Astrocyte (in vitro differentiated cells and primary cell): ENCODE results near the gene SLC25A26. TPM values are rescaled to one million over a fixed set of nuclear protein-coding genes. Genes with fewer than 3 reads are reported as not detected.

Experiments used
- DNase-seq: peaks from one replicate; pipeline ENCODE4 v3.0.0-alpha.2; 2010; ENCODE audit warnings: low read depth
- FAIRE-seq: peaks from 2 replicates; lab custom pipeline; 2011; peaks lifted over from hg19 to GRCh38; lab: Jason Lieb, UNC
- H2AFZ ChIP-seq: 2 replicates; pipeline ENCODE4 v1.6.0; 2012; ENCODE audit warnings: low read depth, low read length, inconsistent platforms
- H3K27ac ChIP-seq: 2 replicates; pipeline ENCODE4 v1.5.1; 2011; ENCODE audit warnings: low read depth, low read length, inconsistent platforms
- H3K27me3 ChIP-seq: 2 replicates; pipeline ENCODE4 v1.6.0; 2011; ENCODE audit warnings: low read length, inconsistent platforms; ENCODE audit not compliant: insufficient read depth
- H3K36me3 ChIP-seq: 2 replicates; pipeline ENCODE4 v1.5.1; 2011; ENCODE audit warnings: low read length, inconsistent platforms; ENCODE audit not compliant: insufficient read depth
- H3K4me1 ChIP-seq: 2 replicates; pipeline ENCODE4 v1.5.1; 2011; ENCODE audit warnings: low read length, inconsistent platforms; ENCODE audit not compliant: insufficient read depth
- H3K4me2 ChIP-seq: 2 replicates; pipeline ENCODE4 v1.6.0; 2012; ENCODE audit warnings: low read length, inconsistent platforms
- H3K4me3 ChIP-seq: 2 replicates; pipeline ENCODE4 v1.5.1; 2011; ENCODE audit warnings: low read depth, mild to moderate bottlenecking, low read length, inconsistent platforms; ENCODE audit not compliant: insufficient read depth
- H3K79me2 ChIP-seq: 2 replicates; pipeline ENCODE4 v1.6.0; 2012; ENCODE audit warnings: mild to moderate bottlenecking, low read length, inconsistent platforms; ENCODE audit not compliant: insufficient read depth
- H3K9ac ChIP-seq: 2 replicates; pipeline ENCODE4 v1.6.0; 2012; ENCODE audit warnings: mild to moderate bottlenecking, low read length, inconsistent platforms
- H3K9me3 ChIP-seq: 2 replicates; pipeline ENCODE4 v1.5.1; 2012; ENCODE audit warnings: low read depth, mild to moderate bottlenecking, low read length, inconsistent platforms; ENCODE audit not compliant: insufficient read depth
- H4K20me1 ChIP-seq: 2 replicates; pipeline ENCODE4 v1.6.0; 2012; ENCODE audit warnings: low read length, inconsistent platforms; ENCODE audit not compliant: insufficient read depth
- H3K27ac Mint-ChIP-seq: one replicate; pipeline ENCODE4 v1.8.0; 2021; ENCODE audit warnings: mild to moderate bottlenecking, mixed read lengths; ENCODE audit not compliant: unreplicated experiment
- H3K27me3 Mint-ChIP-seq: one replicate; pipeline ENCODE4 v1.8.0; 2021; ENCODE audit warnings: low read depth, mixed read lengths; ENCODE audit not compliant: unreplicated experiment
- H3K36me3 Mint-ChIP-seq: one replicate; pipeline ENCODE4 v1.8.0; 2021; ENCODE audit warnings: low read depth, mixed read lengths; ENCODE audit not compliant: unreplicated experiment
- H3K4me1 Mint-ChIP-seq: one replicate; pipeline ENCODE4 v1.8.0; 2021; ENCODE audit warnings: low read depth, mixed read lengths; ENCODE audit not compliant: unreplicated experiment
- H3K4me3 Mint-ChIP-seq: one replicate; pipeline ENCODE4 v1.8.0; 2021; ENCODE audit warnings: mild to moderate bottlenecking, moderate library complexity, mixed read lengths; ENCODE audit not compliant: unreplicated experiment
- H3K9me3 Mint-ChIP-seq: one replicate; pipeline ENCODE4 v1.8.0; 2021; ENCODE audit warnings: mild to moderate bottlenecking, mixed read lengths; ENCODE audit not compliant: unreplicated experiment
- EZH2 ChIP-seq: IDR thresholded peaks from 2 replicates; pipeline ENCODE4 v1.6.1; 2012; ENCODE audit warnings: mild to moderate bottlenecking, low read length, inconsistent platforms; ENCODE audit not compliant: insufficient read depth
- total RNA-seq: library from RNA; stranded (reverse); gene quantifications from 2 replicates; pipeline ENCODE4 v1.2.1, GENCODE V29; 2021
- TF ChIP-seq, protein P1 (sequence below): IDR thresholded peaks from 2 replicates; pipeline ENCODE4 v1.5.1; 2011; ENCODE audit warnings: low read depth, mild to moderate bottlenecking, inconsistent platforms, low read length, moderate library complexity; ENCODE audit not compliant: insufficient read depth

The SLC25A26 gene
- total RNA-seq, 1 donor from 2014 or later: 17.9 TPM

DNA sequence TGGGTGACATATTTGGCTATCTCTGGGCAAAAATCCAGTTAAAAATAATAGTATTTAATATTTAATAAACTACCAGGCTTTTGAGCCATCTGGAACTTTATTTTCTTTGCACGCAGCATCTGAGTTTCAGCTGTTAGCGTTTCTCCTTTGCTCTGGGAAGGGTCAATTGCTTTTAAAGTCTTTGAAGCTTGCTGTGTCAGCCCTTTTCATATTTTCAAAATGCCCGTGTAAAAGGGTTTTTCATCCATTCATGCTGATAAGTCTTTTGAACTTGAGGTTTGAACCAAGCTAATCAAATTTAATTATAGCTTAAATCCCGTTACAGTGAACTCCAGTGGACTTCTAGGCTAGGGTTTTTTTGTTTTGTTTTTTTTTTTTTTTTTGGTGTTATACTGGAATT, 79.1 kb downstream of the SLC25A26 start:
- no peak for DNase-seq
- Mint-ChIP-seq H3K27me3 (no peaks in the 10 kb centered on the region), H3K36me3 (no peaks in the 10 kb centered on the region), H3K4me1 (peaks cover 15% of the 10 kb centered on the region), H3K4me3 (no peak overlapping the region), H3K9me3 (no peaks in the 10 kb centered on the region), H3K27ac (no peak overlapping the region)
- no peak for FAIRE-seq
- Histone ChIP-seq H3K27ac (no peak overlapping the region), H3K79me2 (no peaks in the 10 kb centered on the region), H2AFZ (no peak overlapping the region), H3K9ac (no peak overlapping the region), H3K36me3 (no peaks in the 10 kb centered on the region), H3K4me2 (no peak overlapping the region), H3K9me3 (no peaks in the 10 kb centered on the region), H3K4me3 (no peak overlapping the region), H3K4me1 (no peaks in the 10 kb centered on the region), H3K27me3 (no peaks in the 10 kb centered on the region), H4K20me1 (no peaks in the 10 kb centered on the region)
- TF ChIP-seq, protein P1, sequence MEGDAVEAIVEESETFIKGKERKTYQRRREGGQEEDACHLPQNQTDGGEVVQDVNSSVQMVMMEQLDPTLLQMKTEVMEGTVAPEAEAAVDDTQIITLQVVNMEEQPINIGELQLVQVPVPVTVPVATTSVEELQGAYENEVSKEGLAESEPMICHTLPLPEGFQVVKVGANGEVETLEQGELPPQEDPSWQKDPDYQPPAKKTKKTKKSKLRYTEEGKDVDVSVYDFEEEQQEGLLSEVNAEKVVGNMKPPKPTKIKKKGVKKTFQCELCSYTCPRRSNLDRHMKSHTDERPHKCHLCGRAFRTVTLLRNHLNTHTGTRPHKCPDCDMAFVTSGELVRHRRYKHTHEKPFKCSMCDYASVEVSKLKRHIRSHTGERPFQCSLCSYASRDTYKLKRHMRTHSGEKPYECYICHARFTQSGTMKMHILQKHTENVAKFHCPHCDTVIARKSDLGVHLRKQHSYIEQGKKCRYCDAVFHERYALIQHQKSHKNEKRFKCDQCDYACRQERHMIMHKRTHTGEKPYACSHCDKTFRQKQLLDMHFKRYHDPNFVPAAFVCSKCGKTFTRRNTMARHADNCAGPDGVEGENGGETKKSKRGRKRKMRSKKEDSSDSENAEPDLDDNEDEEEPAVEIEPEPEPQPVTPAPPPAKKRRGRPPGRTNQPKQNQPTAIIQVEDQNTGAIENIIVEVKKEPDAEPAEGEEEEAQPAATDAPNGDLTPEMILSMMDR: no peak
- no peak for TF ChIP-seq EZH2

DNA sequence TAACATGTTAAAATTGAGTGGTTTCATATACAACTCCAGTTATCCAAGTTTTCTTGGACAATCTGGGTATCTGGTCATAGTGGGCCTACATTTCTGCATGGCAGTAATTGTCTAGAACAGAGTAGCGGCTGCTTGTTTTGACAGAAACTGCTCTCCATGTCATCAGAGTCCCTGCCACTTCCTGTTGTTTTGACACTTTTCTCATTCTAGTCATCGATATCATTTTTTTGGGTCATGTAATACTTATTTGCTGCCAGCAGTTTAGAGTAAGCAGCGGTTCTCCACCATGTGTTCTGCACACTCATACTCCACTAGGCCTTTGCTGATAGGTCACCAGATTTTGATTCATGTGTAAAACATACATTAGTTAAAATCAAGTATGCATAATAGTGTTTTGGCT, 81.5 kb downstream of the SLC25A26 start:
- H3K4me2 ChIP-seq: no peak overlapping the region
- Mint-ChIP-seq H3K27ac (no peak overlapping the region), H3K36me3 (no peaks in the 10 kb centered on the region), H3K4me1 (peaks cover 15% of the 10 kb centered on the region), H3K27me3 (no peaks in the 10 kb centered on the region), H3K4me3 (no peak overlapping the region), H3K9me3 (no peaks in the 10 kb centered on the region)
- no peak overlapping the region for H3K4me3 ChIP-seq
- H3K27me3 ChIP-seq: no peaks in the 10 kb centered on the region
- no peak for DNase-seq
- no peak overlapping the region for H2AFZ ChIP-seq
- no peaks in the 10 kb centered on the region for H3K4me1 ChIP-seq
- no peak for FAIRE-seq
- no peaks in the 10 kb centered on the region for H3K9me3 ChIP-seq
- H3K9ac ChIP-seq: no peak overlapping the region
- H3K36me3 ChIP-seq: no peaks in the 10 kb centered on the region
- H4K20me1 ChIP-seq: no peaks in the 10 kb centered on the region
- H3K27ac ChIP-seq: no peak overlapping the region
- H3K79me2 ChIP-seq: no peaks in the 10 kb centered on the region
- TF ChIP-seq, protein P1: no peak
- TF ChIP-seq EZH2: no peak

DNA sequence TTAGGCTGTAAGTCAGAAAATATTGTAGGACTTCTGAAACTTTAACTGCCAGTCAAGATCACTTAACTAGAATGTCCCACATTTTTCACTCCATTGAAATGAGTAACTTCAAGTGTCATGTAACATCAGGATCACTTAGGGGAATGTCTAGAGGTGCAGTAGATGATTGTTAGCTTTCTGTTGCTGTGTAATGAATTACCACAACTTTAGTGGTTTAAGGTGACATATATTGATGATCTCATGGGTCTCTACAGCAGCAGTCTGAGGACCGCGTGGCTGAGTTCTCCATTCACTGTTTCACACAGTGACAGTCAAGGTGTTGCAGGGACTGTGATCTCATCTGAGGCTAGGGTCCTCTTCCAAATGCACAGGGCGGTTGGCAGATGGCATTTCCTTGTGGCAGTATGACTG, 82.7 kb downstream of the SLC25A26 start:
- TF ChIP-seq EZH2: no peak
- TF ChIP-seq, protein P1: no peak
- no peaks in the 10 kb centered on the region for H3K4me1 ChIP-seq
- Mint-ChIP-seq H3K9me3 (no peaks in the 10 kb centered on the region), H3K27me3 (no peaks in the 10 kb centered on the region), H3K27ac (no peak overlapping the region), H3K4me1 (peaks cover 7% of the 10 kb centered on the region), H3K4me3 (no peak overlapping the region), H3K36me3 (no peaks in the 10 kb centered on the region)
- no peak overlapping the region for H3K9ac ChIP-seq
- no peaks in the 10 kb centered on the region for H4K20me1 ChIP-seq
- FAIRE-seq: no peak
- DNase-seq: no peak
- no peak overlapping the region for H3K4me3 ChIP-seq
- no peak overlapping the region for H3K27ac ChIP-seq
- no peaks in the 10 kb centered on the region for H3K9me3 ChIP-seq
- no peaks in the 10 kb centered on the region for H3K79me2 ChIP-seq
- no peak overlapping the region for H3K4me2 ChIP-seq
- no peak overlapping the region for H2AFZ ChIP-seq
- H3K27me3 ChIP-seq: no peaks in the 10 kb centered on the region
- no peaks in the 10 kb centered on the region for H3K36me3 ChIP-seq
